HCT116 (cell line): Measurements from ENCODE around the gene GNB1. TPM values are rescaled to one million over a fixed set of nuclear protein-coding genes. Genes with fewer than 3 reads are reported as not detected.

Source experiments
- ATAC-seq: fragments of 200-7000 bp; cut with Tn5 transposase; 2 replicates; pipeline ENCODE4 v1.9.1; 2020; ENCODE audit warnings: mild to moderate bottlenecking, moderate library complexity
- BruUV-seq: library from RNA; stranded (reverse); fragments of 400-500 nt; replicated peaks from 2 replicates; lab custom pipeline; 2021; lab: Mats Ljungman, UMichigan
- CTCF ChIA-PET: fragments of 300-600 bp; sonication (Branson Sonifier 250); formaldehyde crosslinking; loops from one replicate; lab custom pipeline; 2021; ENCODE audit warnings: antibody characterized with exemption; lab: Charles Lee
- POLR2A ChIA-PET: fragments of 300-600, 350-600 bp; sonication (Branson Sonifier 250); formaldehyde crosslinking; loops from one replicate; lab custom pipeline; 2021; ENCODE audit warnings: antibody characterized with exemption; lab: Charles Lee
- RAD21 ChIA-PET, 2 experiments: fragments of 300-600 bp; sonication (Branson Sonifier 250); formaldehyde crosslinking; loops; one replicate each; lab custom pipeline; 2023; ENCODE audit warnings: low total read pairs in 2 of 2; ENCODE audit not compliant: uncharacterized antibody in 2 of 2, unreplicated experiment in 2 of 2, low non-redundant PET in 1 of 2; lab: Charles Lee
- DNase-seq: peaks from one replicate; pipeline ENCODE4 v3.0.0-alpha.2; 2010; ENCODE audit warnings: low read depth, low spot score
- H2AFZ ChIP-seq: fragments of 200-600 bp; shearing (Covaris generic), sonication (generic); 2 replicates; pipeline ENCODE4 v1.6.1; 2017; ENCODE audit warnings: low read depth, mixed run types, mixed read lengths, antibody characterized with exemption, low read length; ENCODE audit not compliant: poor library complexity, severe bottlenecking
- H3K27ac ChIP-seq: 2 replicates; pipeline ENCODE4 v1.5.1; 2012; ENCODE audit warnings: low read depth, low read length
- H3K27me3 ChIP-seq: fragments of 200-600 bp; sonication (generic); 2 replicates; pipeline ENCODE4 v1.6.1; 2016; ENCODE audit warnings: mixed run types, low read length, mixed read lengths; ENCODE audit not compliant: insufficient read depth
- H3K36me3 ChIP-seq, 2 experiments: fragments of 200-500 bp in 1 of 2; fragments of 200-600 bp in 1 of 2; sonication (Bioruptor generic) in 1 of 2; sonication (generic) in 1 of 2; 2 replicates each; pipeline versions ENCODE4 v1.5.1 to v1.6.1; 2014 to 2016; ENCODE audit warnings: low read length in 2 of 2, inconsistent platforms in 1 of 2, mixed read lengths in 1 of 2, mixed run types in 1 of 2; ENCODE audit not compliant: insufficient read depth in 2 of 2, control insufficient read depth in 1 of 2
- H3K4me1 ChIP-seq, 2 experiments: fragments of 200-600 bp in 1 of 2; sonication (generic) in 1 of 2; 2 replicates each; pipeline versions ENCODE4 v1.5.1 to v1.6.1; 2012 to 2017; ENCODE audit warnings: low read length in 2 of 2, inconsistent platforms in 1 of 2, mild to moderate bottlenecking in 1 of 2, mixed read lengths in 1 of 2, mixed run types in 1 of 2, moderate library complexity in 1 of 2; ENCODE audit not compliant: insufficient read depth in 2 of 2, control insufficient read depth in 1 of 2
- H3K4me2 ChIP-seq: fragments of 200-600 bp; sonication (generic); 2 replicates; pipeline ENCODE4 v1.6.1; 2017; ENCODE audit warnings: mixed run types, low read length, mixed read lengths
- H3K4me3 ChIP-seq, 2 experiments: fragments of 200-600 bp in 1 of 2; sonication (generic) in 1 of 2; replicated peaks in 1 of 2; 2 replicates each; pipeline ENCODE4 v1.5.1; 2011 to 2016; ENCODE audit warnings: low read length in 2 of 2, control low read depth in 1 of 2, low read depth in 1 of 2, mild to moderate bottlenecking in 1 of 2, mixed read lengths in 1 of 2, mixed run types in 1 of 2
- H3K79me2 ChIP-seq: fragments of 200-600 bp; sonication (generic); 2 replicates; pipeline ENCODE4 v1.6.1; 2017; ENCODE audit warnings: mild to moderate bottlenecking, mixed run types, low read length, moderate library complexity, mixed read lengths; ENCODE audit not compliant: insufficient read depth
- H3K9ac ChIP-seq: fragments of 200-600 bp; sonication (generic); 2 replicates; pipeline ENCODE4 v1.6.1; 2016; ENCODE audit warnings: low read length, mixed read lengths
- H3K9me2 ChIP-seq: fragments of 200-600 bp; sonication (generic), shearing (Covaris generic); 2 replicates; pipeline ENCODE4 v1.6.1; 2017; ENCODE audit warnings: mixed run types, mild to moderate bottlenecking, moderate library complexity; ENCODE audit not compliant: insufficient read depth
- H3K9me3 ChIP-seq, 2 experiments: fragments of 200-500 bp in 1 of 2; fragments of 200-600 bp in 1 of 2; sonication (Bioruptor generic) in 1 of 2; sonication (generic) in 1 of 2; 2 replicates each; pipeline ENCODE4 v1.6.1; 2014 to 2017; ENCODE audit warnings: low read length in 2 of 2, mixed read lengths in 2 of 2, inconsistent platforms in 1 of 2, low read depth in 1 of 2, mild to moderate bottlenecking in 1 of 2, mixed run types in 1 of 2, moderate library complexity in 1 of 2; ENCODE audit not compliant: control insufficient read depth in 1 of 2, insufficient read depth in 1 of 2
- H4K20me1 ChIP-seq: fragments of 200-600 bp; sonication (generic), shearing (Covaris generic); 2 replicates; pipeline ENCODE4 v1.6.1; 2017; ENCODE audit warnings: mixed run types, mild to moderate bottlenecking, moderate library complexity; ENCODE audit not compliant: insufficient read depth
- EZH2 ChIP-seq: fragments of 200-600 bp; sonication (generic); IDR thresholded peaks from 2 replicates; pipeline ENCODE4 v1.6.1; 2017; ENCODE audit warnings: antibody characterized with exemption, mixed run types
- POLR2A ChIP-seq: IDR thresholded peaks from 2 replicates; pipeline ENCODE4 v1.7.0; 2011; ENCODE audit warnings: borderline replicate concordance; ENCODE audit not compliant: insufficient read depth, insufficient read length; ENCODE audit errors: extremely low read depth
- SRF ChIP-seq: IDR thresholded peaks from 2 replicates; pipeline ENCODE4 v1.6.1; 2012; ENCODE audit warnings: low read depth
- TCF7L2 ChIP-seq: IDR thresholded peaks from 2 replicates; pipeline ENCODE4 v1.7.0; 2011; ENCODE audit warnings: borderline replicate concordance, inconsistent platforms; ENCODE audit not compliant: insufficient read depth, insufficient read length; ENCODE audit errors: extremely low read depth
- intact Hi-C: fragments of 100-400 bp; cut with micrococcal nuclease; formaldehyde crosslinking; loops from 2 replicates; pipeline ENCODE4 v1.10.0; 2022
- total RNA-seq: library from RNA; stranded (reverse); gene quantifications from one replicate; pipeline ENCODE4 v1.2.1, GENCODE V29; 2021; ENCODE audit not compliant: unreplicated experiment
- TF ChIP-seq, protein P1 (sequence below), 3 experiments: fragments of 200-600 bp in 1 of 3; sonication (generic) in 1 of 3; IDR thresholded peaks in 2 of 3; conservative IDR thresholded peaks in 1 of 3; 2 replicates each; pipeline ENCODE4 v1.5.1; 2012 to 2017; ENCODE audit warnings: low read depth in 2 of 3, low read length in 2 of 3, antibody characterized with exemption in 1 of 3, borderline replicate concordance in 1 of 3, control low read depth in 1 of 3, mild to moderate bottlenecking in 1 of 3, mixed read lengths in 1 of 3, mixed run types in 1 of 3, moderate library complexity in 1 of 3; ENCODE audit not compliant: insufficient read depth in 1 of 3

Gene GNB1
- total RNA-seq, 1 experiment from 2014 or later, result 371 TPM

DNA sequence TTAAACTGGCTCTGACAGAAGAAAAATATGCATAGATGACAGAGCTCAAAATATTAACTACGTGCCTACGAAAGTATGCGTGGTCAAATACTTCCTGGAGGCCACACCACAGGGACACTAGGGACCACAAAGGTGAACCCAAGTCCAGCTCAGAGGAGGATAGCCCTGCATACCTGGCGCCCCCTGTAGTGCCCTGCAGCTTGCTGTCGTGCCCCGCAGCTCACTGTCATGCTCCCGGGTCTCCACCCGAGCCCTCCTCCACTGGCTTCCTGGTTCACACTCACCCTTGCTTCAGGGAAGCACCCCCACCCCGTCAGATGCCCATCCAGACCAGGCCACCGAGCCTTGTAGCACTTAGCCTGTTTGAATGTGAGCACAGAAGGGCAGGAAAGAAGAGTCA, 95.9 kb downstream of the GNB1 start:
- CTCF ChIA-PET, result no interaction called here
- TF ChIP-seq TCF7L2 (no peak), SRF (no peak), EZH2 (no peak)
- TF ChIP-seq, all 23 proteins: peak for 0

DNA sequence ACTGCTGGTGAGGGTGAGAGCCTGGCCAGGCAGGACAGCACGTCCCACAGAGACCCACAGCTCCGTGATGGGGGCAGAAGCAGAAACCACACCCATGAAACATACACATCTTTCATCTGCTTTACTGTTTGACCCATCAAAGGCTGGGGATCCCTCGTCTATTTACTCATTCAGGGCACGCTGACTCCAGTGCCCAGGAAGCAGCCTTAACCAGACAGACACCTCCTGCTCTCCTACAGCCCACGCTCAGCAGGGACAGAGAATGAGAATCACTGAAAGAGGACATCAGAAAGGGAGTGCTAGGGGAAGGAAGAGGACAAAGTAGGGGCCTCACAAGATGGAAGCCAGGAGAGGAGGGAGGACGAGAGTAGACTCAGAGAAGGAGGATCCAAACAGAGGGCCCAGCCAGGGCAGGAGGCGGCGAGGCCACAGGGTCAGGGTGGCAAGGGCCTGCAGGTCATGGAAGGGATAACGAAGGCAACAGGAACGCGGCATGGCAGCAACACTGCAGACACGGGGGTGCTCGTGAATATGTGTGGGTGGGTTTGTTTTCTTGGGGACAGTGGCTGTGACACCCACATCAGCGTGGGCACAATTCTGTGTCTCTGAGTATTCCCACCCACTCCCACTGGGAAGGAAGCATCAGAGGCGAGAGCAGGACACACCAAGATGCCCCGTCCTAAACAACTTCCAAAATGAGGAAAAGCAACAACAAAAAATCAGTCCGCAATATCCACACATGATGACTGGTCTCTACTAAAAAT, 97.2 kb downstream of the GNB1 start:
- no peak overlapping the region for H3K9ac ChIP-seq
- no peaks in the 10 kb centered on the region for H4K20me1 ChIP-seq
- TF ChIP-seq POLR2A (no peak), EZH2 (no peak)
- TF ChIP-seq, protein P1, sequence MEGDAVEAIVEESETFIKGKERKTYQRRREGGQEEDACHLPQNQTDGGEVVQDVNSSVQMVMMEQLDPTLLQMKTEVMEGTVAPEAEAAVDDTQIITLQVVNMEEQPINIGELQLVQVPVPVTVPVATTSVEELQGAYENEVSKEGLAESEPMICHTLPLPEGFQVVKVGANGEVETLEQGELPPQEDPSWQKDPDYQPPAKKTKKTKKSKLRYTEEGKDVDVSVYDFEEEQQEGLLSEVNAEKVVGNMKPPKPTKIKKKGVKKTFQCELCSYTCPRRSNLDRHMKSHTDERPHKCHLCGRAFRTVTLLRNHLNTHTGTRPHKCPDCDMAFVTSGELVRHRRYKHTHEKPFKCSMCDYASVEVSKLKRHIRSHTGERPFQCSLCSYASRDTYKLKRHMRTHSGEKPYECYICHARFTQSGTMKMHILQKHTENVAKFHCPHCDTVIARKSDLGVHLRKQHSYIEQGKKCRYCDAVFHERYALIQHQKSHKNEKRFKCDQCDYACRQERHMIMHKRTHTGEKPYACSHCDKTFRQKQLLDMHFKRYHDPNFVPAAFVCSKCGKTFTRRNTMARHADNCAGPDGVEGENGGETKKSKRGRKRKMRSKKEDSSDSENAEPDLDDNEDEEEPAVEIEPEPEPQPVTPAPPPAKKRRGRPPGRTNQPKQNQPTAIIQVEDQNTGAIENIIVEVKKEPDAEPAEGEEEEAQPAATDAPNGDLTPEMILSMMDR (IDR thresholded peaks at IDR 0.05 in 2 of 3, conservative IDR thresholded peaks at IDR 0.05 in 1 of 3; ENCODE audit: borderline replicate concordance in 1 of 3, insufficient read depth in 1 of 3, low read depth in 2 of 3, low read length in 2 of 3), result no peak
- no peaks in the 10 kb centered on the region for H3K9me3 ChIP-seq
- no peak overlapping the region for H3K27ac ChIP-seq
- no peak for ATAC-seq
- no peak overlapping the region for H3K4me3 ChIP-seq
- DNase-seq, result no peak
- POLR2A ChIA-PET, result no interaction called here
- peaks cover 51% of the 10 kb centered on the region for H3K79me2 ChIP-seq
- H3K9me2 ChIP-seq, result no peaks in the 10 kb centered on the region
- no peaks in the 10 kb centered on the region for H3K4me1 ChIP-seq
- H3K27me3 ChIP-seq, result no peaks in the 10 kb centered on the region
- CTCF ChIA-PET, result no interaction called here
- peaks cover 52 to 73% of the 10 kb centered on the region in 2 experiments for H3K36me3 ChIP-seq
- H3K4me2 ChIP-seq, result no peak overlapping the region
- RAD21 ChIA-PET, result no interaction called here
- H2AFZ ChIP-seq, result no peak overlapping the region
- intact Hi-C loops, result no loop called here
- no TSS peak for BruUV-seq

More for the DNA sequence above, 95.9 kb downstream of the GNB1 start:
- BruUV-seq, result no TSS peak
- ChIA-PET POLR2A (no interaction called here), RAD21 (no interaction called here)
- H2AFZ ChIP-seq, result no peak overlapping the region
- no peak overlapping the region for H3K4me2 ChIP-seq
- no peaks in the 10 kb centered on the region for H4K20me1 ChIP-seq
- no peak overlapping the region for H3K4me3 ChIP-seq
- no peak overlapping the region for H3K27ac ChIP-seq
- intact Hi-C loops, result no loop called here
- peaks cover 41 to 64% of the 10 kb centered on the region in 2 experiments for H3K36me3 ChIP-seq
- H3K4me1 ChIP-seq, result no peaks in the 10 kb centered on the region
- H3K79me2 ChIP-seq, result peaks cover 54% of the 10 kb centered on the region
- no peaks in the 10 kb centered on the region for H3K9me3 ChIP-seq
- H3K27me3 ChIP-seq, result no peaks in the 10 kb centered on the region
- no peaks in the 10 kb centered on the region for H3K9me2 ChIP-seq
- DNase-seq (no peak), ATAC-seq (0 out of 2 replicates have a peak, but pooled peaks have one; percentile 39)
- H3K9ac ChIP-seq, result no peak overlapping the region
